ENCODE data around the gene TMEM255B.

GRCh38 chr13:113756441-113757097 is 2.5 kb upstream of the TMEM255B start:
- TF ChIP-seq ZFP3 (CRISPR knock-in tag; IDR thresholded peaks at IDR 0.05) (no peak), ZNF565 (CRISPR knock-in tag; conservative IDR thresholded peaks at IDR 0.05; ENCODE audit: low read depth) (no peak), TCF4 (CRISPR knock-in tag; IDR thresholded peaks at IDR 0.05; ENCODE audit: borderline replicate concordance) (no peak), PPARA (CRISPR knock-in tag; IDR thresholded peaks at IDR 0.05; ENCODE audit: borderline replicate concordance) (no peak), ZC3H10 (CRISPR knock-in tag; IDR thresholded peaks at IDR 0.05) (no peak), RARB (CRISPR knock-in tag; IDR thresholded peaks at IDR 0.05) (no peak), CREB5 (CRISPR knock-in tag; IDR thresholded peaks at IDR 0.05; ENCODE audit: low read depth) (no peak)
